Kasumi-1 (cell line): Measurements from ENCODE around the gene CHMP2A.
A peak's percentile ranks its signal among the peaks of the same experiment; 100 is the strongest.

Source experiments
- DNase-seq, 2 experiments: peaks; one replicate each; lab custom pipeline; 2025; lab: John Stamatoyannopoulos, UW

CHMP2A gene

DNA sequence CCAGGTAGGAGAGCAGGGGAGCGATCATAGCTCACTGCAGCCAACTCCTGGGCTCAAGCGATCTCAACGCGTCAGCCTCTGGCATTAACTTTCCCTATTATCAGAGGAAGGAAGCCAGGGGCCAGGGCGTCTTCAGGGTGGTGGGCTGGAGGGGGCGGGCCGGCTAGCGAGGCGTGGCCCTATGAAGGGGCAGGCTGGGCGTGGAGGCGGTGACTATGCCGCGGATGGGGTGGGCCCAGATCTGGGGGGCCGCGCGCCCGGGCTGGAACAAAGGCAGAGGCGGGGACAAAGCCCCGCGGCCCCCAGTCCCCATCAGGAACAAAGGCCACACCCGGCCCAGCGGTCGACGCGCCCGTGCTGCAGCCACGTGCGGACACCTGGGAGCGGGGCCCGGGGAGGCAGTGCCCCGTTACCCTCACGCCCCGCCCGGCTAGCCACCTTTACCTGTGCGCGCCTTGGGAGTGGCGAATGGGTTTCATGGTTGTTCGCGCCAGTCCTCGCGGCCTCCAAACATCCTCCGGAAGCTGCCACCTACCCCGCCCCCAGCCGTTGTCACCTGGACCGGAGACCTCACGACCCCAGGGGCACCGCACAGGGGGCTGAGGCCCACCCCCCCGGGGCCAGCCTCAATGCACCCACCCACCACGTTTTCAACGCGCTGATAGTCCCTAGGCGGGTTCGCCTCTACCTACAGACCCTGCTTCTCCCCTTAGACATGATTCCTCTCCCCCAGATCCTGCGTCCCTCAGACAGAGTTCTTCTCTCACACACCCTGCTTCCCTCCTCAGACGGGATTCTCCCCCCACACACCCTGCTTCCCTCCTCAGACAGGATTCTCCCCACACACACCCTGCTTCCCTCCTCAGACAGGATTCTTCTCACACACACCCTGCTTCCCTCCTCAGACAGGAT, 16.4 kb downstream of the CHMP2A start:
- DNase-seq: peak; percentile 77 to 91

DNA sequence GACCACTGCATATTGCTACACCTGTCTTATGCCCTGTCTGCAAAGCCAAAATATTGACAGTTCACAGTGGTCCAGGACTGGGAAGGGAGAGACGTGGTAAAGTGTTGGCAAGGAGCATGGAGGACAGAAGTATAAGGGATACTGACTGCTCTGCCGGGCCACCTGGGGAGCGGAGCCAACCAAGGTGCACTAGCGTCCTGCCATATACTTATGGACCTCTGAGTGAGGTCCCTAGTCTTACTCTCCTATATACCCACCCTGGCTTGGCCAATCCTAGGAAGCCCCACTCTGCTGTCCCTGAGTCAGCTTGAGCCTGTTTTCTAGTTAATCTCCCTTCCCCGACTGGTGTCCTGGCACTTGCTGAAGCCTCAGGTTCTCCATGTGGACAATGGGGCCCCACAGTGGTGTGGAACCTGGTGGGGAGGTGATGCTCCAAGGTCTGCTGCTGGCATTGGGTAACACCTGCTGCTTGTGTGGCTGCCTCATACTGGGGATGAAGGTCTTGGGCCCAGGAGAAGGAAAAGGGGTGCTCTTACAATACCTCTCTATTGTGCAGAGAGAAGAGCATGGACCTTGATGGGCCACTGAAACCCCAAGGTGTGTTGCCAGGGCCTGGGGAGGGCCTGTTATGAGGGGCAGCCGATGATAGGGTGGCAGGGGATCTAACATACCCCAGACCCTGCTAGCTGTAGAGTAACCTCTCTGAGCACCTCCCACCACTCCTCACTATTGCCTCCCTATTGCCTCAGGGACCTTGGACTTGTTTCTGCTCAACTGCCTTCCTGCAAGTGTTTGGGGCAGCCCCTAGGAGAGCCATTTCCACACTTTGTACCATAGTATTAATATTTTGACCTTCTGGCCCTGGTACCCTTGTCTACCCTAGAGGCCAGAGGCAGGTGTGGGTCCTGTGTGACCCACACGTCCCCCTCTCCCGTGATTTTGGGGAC, 17.8 kb downstream of the CHMP2A start:
- no peak for DNase-seq

DNA sequence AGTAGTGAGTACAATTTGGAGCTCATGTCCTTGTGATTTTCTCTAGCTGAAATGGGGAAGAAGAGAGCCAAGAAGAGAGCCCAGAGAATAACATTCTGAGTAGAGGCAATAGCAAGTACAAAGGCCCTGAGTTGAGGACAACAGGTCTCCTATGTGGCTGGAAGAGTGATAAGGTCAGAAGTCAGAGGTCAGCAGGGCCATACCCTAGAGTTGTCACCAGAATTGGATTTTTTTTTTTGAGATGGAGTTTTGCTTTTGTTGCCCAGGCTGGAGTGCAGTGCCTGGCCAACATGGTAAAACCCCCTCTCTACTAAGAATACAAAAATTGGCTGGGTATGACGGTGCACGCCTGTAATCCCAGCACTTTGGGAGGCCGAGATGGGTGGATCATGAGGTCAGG, 19.0 kb downstream of the CHMP2A start:
- DNase-seq: no peak

DNA sequence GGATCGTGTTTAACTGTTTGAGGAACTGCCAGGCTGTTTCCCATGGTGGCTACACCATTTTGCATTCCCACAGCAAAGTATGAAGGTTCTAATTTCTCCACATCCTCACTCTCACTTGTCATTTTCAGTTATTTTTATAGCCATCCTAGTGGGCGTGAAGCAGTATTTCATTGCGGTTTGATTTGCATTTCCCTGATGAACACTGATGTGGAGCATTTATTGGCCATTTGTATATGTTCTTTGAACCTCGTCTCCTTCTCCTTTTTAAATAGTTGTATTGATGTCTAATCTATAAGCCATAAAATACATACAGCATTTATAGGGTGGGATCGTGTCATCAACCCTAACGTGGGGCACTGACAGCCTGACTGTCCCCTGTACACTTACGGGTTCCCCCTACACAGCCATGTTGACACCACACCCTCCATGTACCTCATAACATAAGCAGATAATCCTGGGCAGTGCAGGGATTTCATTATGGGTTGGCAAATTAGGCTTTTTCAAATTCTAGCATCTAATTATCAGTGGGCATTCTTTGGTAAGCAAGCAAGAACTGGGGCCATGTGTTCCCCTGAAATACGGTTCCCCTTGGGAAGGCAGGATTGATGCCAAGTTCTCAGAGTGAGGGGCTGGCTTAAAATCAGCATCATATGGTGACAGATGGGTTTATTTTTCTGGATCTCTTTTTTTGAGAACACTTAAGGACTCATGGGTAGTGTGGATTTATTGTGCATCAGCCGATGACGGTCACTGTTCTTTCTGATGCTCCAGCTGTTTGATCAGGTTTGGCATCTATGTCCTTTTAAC, 23.7 kb downstream of the CHMP2A start:
- DNase-seq: no peak

DNA sequence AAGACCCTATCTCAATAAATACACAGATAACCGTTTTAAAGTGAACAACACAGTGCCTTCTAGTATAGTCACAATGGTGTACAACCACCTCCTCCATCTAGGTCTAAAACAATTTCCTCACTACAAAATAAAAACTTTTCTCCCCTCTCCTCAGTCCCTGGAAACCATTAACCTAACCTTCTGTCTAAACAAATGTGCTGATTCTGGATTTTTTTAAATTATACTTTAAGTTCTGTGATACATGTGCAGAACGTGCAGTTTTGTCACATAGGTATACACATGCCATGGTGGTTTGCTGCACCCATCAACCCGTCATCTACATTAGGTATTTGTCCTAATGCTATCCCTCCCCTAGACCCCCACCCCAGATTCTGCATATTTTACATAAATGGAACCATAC, 25.5 kb downstream of the CHMP2A start:
- DNase-seq: no peak

DNA sequence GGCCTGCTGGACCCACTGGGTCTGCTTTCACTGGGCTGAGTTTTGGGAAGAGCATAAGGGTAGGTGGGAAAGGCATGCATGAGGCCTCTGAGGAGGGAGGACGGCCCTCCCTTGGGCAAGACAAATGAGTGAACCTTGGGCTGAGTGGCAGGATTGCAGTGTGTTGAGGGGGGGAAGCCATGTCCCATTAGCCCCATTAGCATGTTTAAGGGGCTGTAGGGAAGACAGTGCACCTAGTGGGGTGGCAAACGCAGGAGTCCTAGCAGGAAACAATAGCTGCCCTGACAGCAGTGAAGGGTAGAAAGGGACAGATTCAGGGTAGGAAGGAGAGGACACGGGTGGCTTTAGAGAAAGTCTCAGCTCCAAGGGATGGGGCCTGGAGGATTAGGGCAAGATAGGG, 32.2 kb downstream of the CHMP2A start:
- DNase-seq: no peak

DNA sequence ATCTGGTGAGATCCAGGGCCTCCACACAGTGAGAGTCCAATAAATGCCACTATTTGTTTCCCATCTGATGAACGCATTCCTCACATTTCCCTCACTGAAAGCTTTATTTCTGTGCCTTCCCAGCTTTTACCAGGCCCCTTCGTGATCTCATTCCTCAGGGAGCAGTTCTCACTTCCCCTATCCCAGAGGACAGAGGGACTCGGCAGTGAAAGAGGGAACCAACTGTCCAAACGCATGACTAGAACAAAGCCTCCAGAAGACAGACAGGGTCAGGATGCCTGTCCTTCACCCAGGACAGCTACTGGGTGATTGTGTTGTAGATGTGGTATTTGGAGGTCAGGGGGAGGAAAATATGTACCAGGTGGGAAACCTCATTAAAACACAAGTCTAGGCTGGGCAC, 33.3 kb downstream of the CHMP2A start:
- no peak for DNase-seq

DNA sequence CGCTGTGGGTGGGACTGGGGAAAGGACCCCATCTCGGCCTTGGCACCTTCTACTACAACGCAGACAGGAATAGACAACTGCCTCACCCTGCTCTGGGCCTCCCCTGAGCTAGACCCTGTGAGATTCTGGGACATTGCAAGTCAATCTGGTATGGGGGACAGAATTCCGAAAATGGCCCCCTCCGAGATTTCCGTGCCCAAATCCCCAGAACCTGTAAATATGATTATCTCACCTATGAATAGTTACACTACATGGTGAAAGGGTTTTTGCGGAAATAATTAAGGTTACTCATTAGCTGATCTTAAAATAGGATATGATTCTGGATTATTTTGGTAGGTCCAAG, 34.7 kb downstream of the CHMP2A start:
- no peak for DNase-seq

DNA sequence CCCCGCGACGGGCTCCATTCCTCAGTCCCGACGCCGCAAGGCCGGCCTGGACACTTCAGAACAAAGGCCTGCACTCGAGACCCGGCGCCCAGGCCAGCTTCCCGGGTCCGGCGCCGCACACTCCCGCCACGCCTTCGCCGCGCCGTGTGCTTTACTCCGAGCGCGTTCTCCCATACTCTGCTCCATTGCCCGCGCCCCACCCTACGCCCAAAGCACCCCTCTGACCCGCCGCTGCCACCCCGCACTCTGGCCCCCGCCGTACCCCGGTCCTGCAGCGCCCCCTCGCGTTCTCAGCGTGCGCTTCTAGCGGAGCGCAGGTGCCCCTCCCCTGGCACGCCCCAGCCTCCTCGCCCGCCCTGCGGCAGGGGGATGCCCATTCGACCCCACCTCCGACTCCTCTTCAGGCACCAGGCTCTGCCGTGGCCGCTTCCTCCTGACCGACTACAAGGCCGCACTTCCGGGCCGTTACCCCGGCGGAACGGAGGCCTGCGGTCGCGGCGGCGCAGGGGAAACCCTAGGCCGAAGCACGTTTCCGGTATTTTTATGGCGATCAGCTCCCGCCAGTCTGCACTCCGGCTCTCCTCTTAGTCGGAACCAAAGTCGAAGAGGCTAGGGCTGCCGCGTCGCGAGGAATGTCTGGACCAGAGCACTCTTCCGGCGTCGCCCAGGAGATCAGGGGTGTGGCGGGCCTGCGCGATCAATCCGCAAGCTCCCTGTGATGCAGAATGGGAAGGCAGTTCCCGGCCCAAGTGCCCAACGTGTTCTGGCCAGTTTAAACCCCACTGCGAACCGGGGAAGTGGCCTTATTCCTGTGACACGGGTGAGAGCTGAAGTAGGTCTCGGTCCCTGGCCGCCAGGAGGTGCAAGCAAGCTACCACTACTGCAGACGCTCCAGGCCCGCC, 35.3 kb downstream of the CHMP2A start, which contains the start of gene ZBTB45:
Gene ZBTB45, minus strand, starts transcription at position 456 of the 902 bp plus-strand sequence. CDS start 2,137 bp downstream, outside the sequence.
- DNase-seq: peak; percentile 98 to 99

DNA sequence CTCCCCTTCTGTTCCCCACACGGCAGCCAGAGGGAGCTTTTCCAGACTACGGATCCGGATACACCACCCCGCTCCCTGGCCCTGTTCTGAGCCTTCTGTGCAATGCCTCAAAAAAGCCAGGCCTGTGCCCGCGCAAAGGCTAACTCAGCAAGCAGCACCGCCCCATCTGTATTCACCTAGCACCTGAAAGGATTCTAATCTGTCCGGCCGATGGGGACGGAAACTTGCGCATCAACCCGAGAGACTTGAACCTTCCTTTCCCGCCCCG, 35.9 kb downstream of the CHMP2A start:
- peak; percentile 64 to 81 for DNase-seq

DNA sequence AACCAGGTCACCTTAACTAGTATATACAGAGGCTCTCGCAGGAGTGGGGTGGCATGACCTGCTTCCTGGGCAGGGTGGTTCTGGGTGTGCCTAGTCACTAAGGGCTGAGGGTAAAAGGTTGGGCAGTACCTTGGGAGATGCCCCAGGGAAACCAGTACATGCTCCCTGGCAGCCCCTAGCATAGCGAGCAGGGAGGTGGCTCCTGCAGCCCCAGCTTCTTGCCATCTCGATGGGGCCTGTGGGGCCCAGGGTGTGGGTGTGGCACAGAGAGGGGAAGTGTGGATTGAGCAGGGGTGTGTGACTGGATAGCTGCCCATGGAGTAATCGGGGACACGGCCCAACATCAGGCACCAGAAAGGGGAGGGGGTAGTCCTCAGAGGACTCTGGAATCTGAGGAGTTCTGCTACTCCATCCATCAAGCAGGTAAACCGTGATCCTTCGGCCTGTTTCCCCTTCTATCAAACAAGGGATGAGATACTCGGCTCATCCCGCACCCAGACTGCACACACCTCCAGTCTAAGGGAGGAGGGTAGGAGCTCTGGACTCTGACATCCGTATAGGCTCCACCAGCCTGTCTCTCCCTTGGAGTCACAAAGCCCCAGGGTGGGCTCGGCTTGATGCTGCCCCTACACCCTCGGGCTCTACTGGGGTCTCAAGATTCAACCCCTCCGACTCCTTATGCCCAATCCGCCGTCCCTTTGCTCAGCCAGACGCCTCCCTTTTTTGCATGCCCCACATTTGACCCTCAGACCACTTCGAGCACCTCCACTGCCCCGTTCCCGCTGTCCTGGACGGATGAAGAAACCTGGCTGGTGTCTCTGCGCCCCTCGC, 36.4 kb downstream of the CHMP2A start:
- peak; percentile 60 to 63 for DNase-seq

DNA sequence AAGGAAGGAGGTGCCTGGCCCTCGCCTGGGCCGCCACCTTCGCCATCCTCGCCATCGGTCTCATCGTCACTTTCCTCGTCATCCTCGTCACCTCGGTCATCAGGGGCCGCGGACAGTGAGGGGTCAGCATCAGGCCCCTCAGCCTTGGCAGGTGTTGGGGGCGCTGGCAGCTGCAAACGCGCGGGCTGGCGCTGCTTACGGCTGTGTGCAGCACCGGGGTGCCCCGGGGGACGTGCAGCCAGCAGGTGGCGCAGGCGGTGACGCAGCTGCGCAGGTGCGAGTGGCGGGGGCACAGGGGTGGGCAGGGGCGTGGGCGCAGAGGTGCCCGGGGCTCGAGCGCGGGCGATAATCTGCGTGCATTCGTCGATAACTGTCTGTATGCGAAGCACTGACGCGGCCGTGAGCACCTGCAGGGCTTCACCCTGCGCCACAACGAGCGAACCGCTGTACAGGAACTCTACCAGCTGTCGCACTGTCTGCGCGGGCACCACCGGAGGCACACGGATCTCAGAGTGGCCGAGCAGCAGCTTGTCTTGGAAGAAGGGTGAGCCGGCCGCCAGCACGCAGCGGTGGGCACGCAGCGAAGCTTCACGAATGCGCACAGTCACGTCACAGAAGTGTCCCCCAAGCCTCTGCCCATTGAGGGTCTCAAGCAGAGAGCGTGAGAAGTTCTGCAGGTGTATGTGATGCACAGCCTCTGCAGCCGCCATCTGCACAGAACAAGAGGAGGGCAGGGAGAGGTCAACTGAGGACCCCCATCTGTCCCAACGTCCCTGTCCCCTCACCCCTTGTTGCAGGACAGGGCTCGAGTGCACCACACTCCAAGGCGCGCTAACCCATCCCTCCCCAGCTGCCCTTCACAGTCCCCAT, 37.7 kb downstream of the CHMP2A start:
- no peak for DNase-seq

DNA sequence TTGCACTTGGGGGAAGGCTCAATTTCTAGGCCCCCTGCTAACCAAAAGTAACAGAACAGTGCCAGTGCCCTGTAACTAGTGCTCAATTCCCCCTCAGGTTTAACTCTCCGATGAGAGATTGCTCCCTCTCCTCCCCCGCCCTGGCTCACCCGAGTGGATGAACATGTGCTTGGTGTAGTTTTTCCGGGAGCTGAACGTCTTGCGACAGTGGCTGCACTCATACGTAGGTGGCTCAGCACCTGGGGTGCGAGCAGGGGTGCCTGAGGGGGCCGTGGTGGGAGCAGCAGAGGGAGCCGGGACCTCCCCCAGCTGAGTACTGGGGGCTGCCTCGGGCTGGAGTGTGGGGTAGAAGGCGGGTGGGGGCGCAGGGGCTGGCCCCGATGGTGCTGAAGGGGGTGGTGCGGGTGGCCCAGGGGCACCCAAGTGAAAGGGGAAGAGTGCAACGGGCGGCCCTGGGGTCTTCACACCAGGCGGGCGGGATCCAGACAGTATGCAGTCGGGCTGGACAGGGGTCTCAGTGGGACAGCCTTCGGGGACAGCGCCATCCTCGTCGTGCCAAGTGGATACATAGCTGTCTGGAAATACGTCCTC, 38.6 kb downstream of the CHMP2A start:
- no peak for DNase-seq

DNA sequence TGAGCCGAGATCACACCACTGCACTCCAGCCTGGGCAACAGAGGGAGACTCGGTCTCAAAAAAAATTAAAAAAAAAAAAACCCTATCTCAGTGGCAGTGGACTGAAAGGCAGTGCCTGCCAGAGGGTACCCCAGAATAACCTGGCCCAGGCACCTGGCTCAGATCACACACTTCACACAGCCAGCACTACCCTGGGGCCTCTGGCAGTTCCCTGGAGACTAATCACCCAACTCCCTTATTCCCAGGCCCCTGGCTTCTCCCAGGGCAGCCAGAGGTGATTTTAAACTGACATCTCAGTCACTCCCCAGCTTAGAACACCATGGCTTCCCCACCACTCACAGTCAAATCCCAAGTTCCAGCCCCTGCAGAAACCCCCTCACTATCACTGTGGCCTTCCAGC, 39.6 kb downstream of the CHMP2A start:
- DNase-seq: no peak

DNA sequence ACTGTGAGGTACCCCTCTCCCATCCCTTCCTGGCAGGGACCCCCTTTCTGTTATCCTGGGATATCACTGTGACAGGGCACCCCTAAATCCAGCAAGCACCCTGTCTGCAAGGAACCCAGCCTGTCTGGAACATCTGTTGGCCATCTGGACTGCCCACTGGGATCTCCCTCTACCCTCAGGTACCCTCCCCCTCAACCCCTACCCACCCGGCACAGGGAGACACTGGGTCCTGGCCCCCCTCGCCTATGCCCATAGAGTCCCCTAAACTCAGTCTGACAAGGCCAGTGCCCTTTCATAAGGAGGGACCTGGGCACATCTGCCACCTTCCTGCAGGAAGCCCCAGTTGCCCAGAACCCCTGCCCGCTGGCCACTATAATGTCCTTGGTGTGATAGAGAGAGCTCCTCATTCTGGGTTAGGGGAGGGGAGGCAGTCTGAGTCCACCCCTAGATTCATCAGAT, 40.3 kb downstream of the CHMP2A start:
- DNase-seq: no peak

DNA sequence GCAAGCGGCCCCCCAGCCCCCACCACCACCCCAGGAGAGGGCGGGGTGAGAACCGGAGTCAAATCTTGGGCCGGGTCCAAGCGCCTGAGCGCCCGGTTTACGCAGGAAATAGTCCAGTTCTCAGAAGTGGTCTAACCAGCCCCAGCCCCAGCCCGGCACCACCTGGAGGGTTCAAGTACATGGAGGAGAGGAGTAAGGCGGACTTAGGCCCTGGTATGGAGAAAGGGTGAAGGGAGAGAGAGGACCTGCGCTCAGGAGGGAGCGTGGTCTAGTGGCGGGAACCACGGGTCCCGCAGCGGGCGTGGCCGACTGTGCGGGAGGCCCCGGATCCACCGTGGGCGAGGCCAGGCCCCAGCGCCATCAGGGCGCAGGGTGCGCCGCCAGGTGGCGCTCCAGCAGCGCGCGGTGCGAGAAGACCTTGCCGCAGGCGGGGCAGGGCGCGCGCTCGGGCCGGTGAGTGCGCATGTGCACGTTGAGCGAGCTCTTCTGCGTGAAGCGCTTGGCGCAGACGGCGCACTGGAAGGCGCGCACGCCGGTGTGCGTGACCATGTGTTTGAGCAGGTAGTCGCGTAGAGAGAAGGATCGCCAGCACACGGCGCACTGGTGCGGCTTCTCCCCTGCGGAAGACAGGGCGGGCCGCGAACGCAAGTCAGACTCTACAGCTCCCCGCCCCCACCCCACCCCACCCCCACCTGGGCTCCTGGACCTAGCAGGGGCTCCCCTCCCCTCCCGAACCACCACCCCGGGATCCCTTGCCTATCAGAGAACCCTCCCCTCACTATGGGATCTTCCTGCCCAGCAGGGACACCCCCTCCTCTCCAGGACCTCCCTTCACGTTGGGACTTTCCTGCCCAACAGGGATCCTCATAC, 41.0 kb downstream of the CHMP2A start:
- DNase-seq: peak; percentile 85 to 86

DNA sequence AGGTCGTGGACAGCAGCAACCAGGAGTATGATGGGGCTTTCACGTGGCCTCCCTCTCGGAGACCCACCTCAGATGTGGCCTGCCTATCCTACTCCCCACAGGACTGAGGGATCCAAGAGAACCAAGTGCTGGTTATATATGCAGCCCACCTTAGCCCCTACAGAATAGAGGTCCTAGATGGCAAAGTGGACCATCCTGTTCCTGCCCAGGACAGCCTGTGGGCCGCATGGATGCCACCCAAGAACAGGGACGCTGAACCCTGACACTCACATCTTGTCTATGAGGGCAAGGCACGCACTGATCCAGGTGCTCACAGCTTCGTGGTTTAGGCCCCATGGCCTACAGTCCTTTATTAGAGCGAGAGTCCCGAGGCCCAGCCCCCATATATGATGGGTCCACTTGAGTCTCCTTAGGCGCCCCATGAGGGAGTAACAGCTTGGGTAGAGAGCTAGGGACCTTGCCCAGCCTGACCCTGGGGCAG, 41.7 kb downstream of the CHMP2A start:
- DNase-seq: no peak
